Posterior vena cava (tissue), 2 donors: ENCODE data around the gene RBFOX1. TPM values are rescaled to one million over a fixed set of nuclear protein-coding genes. Genes with fewer than 3 reads are reported as not detected.

ENCODE experiments used
- DNase-seq: peaks from one replicate; pipeline ENCODE4 v3.0.0-alpha.2; 2020; ENCODE audit warnings: low spot score
- intact Hi-C, 2 donors: fragments of 100-400 bp; cut with DNase I; formaldehyde crosslinking; loops; one replicate each; pipeline versions ENCODE4 v1.14.1 to v1.14.2; 2022 to 2023
- total RNA-seq, 2 donors: library from RNA; stranded (reverse); fragmentation: NEBNext Ultra II Directional; extraction: Animal tissue kit (Norgen Biotek cat#: 25700); gene quantifications; one replicate each; pipeline ENCODE4 v1.2.1, GENCODE V29; 2021
- donor health status: DM: yes; HTN: yes; CAD: no.
- donor health status: DM: yes; HTN: yes; CAD: no.

The RBFOX1 gene
- total RNA-seq, 2 donors from 2014 or later = not detected

GRCh38 chr16:7331997-7332396 is 648 bp upstream of the RBFOX1 start:
- intact Hi-C loops = no loop called here
- DNase-seq = no peak

GRCh38 chr16:7333180-7333725 is 608 bp downstream of the RBFOX1 start:
- intact Hi-C loops = no loop called here
- no peak for DNase-seq

- DNase-seq = no peak
- intact Hi-C loops = no loop called here
Observed at GRCh38 chr16:7334801-7335560, 2.3 kb downstream of the RBFOX1 start.

GRCh38 chr16:7335991-7336634 is 3.5 kb downstream of the RBFOX1 start:
- no peak for DNase-seq
- intact Hi-C loops = no loop called here

GRCh38 chr16:7336742-7337141 is 4.1 kb downstream of the RBFOX1 start:
- DNase-seq = no peak
- intact Hi-C loops = no loop called here

GRCh38 chr16:7338826-7339225 is 6.2 kb downstream of the RBFOX1 start:
- intact Hi-C loops = no loop called here
- no peak for DNase-seq

- intact Hi-C loops = no loop called here
- no peak for DNase-seq
Observed at GRCh38 chr16:7339700-7340099, 7.1 kb downstream of the RBFOX1 start.

- no peak for DNase-seq
- intact Hi-C loops = no loop called here
Observed at GRCh38 chr16:7340938-7341337, 8.3 kb downstream of the RBFOX1 start.

GRCh38 chr16:7342598-7342997 is 10.0 kb downstream of the RBFOX1 start:
- DNase-seq = no peak
- intact Hi-C loops = no loop called here

GRCh38 chr16:7343243-7343642 is 10.6 kb downstream of the RBFOX1 start:
- DNase-seq = no peak
- intact Hi-C loops = no loop called here

- intact Hi-C loops = no loop called here
- DNase-seq = no peak
Observed at GRCh38 chr16:7344830-7345780, 12.5 kb downstream of the RBFOX1 start.

GRCh38 chr16:7350806-7351205 is 18.2 kb downstream of the RBFOX1 start:
- no peak for DNase-seq
- intact Hi-C loops = loop anchor here in 1 of 2 donors (10.0 kb wide), 1 partner anchor 214 kb away; no protein-coding TSS in a partner anchor

- intact Hi-C loops = loop anchor here in 1 of 2 donors (10.0 kb wide), 1 partner anchor 213 kb away; no protein-coding TSS in a partner anchor
- DNase-seq = no peak
Observed at GRCh38 chr16:7351610-7352510, 19.2 kb downstream of the RBFOX1 start.

- intact Hi-C loops = loop anchor here in 1 of 2 donors (10.0 kb wide), 1 partner anchor 209 kb away; no protein-coding TSS in a partner anchor
- DNase-seq = no peak
Observed at GRCh38 chr16:7355758-7356157, 23.1 kb downstream of the RBFOX1 start.

GRCh38 chr16:7361416-7362129 is 28.9 kb downstream of the RBFOX1 start:
- DNase-seq = no peak
- intact Hi-C loops = no loop called here

GRCh38 chr16:7362231-7362630 is 29.6 kb downstream of the RBFOX1 start:
- intact Hi-C loops = no loop called here
- DNase-seq = no peak

- intact Hi-C loops = no loop called here
- no peak for DNase-seq
Observed at GRCh38 chr16:7363422-7364417, 31.1 kb downstream of the RBFOX1 start.
